Epidermal melanocyte (primary cell): ENCODE results near the gene TRAF4.
"Not testable (repeated sequence)": the region's sequence is repeated elsewhere in the genome, so short reads cannot be mapped to it uniquely, and the experiment has no call there.

Source experiments
- DNase-seq: peaks from one replicate; pipeline ENCODE4 v3.0.0; 2011; ENCODE audit warnings: low spot score; ENCODE audit not compliant: insufficient read length

TRAF4 gene

DNA sequence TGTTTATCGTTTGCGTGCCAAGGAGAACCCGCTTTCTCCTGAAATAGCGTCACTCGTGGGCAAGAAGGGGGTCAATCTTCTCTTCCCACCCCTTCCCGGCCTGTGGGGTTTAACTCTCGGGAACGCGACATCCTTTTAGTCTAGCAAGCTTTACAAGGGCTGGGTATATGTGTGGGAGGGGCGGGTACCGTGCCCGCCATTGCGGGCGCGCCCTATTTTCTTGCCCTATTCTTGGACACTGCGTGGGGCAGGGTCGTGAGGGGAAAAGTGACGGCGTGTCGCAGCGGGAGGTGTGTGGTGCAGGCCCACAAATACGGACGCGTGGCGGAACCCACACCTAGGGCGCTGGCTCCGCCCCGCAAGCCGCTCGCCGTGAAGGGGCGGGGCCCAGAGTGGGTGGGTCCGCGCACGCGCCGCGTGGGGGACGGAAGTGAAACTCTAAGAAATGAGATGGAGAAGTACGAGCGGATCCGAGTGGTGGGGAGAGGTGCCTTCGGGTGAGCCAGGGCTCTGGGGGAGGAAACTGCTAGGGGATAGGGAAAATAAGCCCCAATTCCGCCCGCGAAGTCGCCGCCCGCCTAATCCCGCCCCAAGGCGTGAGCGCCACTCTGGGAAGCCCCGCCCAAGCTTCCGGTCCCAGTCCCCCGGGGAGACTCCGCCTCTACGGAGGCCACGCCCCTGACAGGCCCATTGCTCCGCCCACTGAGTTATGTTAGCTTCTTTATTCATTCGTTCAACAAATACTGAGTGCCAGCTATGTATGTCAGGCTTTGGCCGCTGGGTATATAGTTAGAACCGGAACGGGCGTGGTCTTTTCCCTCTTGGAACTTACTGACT, 15.2 kb upstream of the TRAF4 start, which contains the start of gene NEK8:
NEK8 (plus strand) TSS at position 425 of the 837 bp plus-strand sequence; CDS start at position 451, 26 bp downstream.
- peak; percentile 93 for DNase-seq

DNA sequence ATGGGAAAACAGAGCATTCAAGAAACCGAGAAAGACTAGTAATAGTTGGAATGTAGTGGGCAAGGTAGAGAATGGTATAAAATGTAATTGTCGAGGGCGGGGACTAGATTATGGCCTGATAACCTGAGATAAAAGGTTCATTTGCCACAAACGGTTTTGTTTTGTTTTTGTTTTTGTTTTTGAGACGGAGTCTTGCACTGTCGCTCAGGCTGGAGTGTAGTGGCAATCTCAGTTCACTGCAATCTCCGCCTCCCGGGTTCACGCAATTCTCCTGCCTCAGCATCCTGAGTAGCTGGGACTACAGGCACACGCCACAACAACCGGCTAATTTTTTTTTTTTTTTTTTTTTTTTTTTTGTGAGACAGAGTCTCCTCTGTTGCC, 13.9 kb upstream of the TRAF4 start:
- no peak for DNase-seq

DNA sequence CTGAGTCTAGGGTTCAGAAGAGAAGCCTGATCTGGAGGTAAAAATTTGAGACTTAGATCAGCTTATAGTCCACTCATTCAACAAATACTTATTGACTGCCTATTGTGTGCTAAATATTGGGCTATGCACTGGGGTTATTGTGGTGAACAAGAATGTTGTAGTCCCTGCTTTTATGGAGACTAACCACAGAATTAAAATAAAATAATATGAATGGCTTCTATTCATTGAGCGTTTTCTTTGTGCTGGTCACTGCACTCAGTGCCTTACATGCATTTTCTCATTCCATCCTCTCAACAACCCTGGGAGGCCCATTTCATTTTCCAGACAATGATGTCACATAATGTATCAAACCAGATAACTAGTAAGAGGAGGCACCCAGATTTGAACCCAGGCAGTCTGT, 10.5 kb upstream of the TRAF4 start:
- DNase-seq, result peak; percentile 61

DNA sequence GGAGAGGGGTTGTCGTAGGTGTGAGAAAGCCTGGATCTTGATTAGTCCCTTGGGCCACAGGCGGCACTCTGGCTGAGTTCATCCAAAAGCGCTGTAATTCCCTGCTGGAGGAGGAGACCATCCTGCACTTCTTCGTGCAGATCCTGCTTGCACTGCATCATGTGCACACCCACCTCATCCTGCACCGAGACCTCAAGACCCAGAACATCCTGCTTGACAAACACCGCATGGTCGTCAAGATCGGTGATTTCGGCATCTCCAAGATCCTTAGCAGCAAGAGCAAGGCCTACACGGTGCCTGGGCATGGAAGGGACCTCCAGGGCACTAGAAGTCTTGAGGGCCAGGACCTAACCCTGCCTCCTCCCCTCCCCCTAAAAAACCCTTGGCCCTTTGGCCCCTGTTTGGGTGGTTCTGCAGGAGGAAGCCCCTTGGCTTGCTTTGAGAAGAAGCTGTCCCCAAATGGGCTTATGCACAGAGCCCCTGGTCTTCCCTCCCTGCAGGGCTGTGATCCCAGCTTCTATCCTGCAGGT, 9.0 kb upstream of the TRAF4 start:
- DNase-seq, result no peak

DNA sequence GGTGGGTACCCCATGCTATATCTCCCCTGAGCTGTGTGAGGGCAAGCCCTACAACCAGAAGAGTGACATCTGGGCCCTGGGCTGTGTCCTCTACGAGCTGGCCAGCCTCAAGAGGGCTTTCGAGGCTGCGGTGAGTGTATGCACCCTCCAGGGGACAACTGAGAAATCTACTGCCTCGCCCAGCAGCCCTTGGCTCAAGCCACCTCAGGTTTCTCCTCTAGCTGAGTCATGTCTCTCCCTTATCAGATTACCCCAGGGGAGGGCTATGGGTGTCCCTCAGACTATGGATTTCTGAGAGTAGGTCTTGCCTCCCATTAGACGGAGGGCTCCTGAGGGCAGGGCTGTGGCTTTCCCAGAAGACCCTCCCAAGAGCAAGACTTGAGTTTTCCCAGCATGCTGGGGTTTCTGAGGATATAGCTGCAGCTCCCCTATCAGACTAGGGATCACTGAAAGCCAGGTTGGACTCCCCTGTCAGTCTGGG, 8.5 kb upstream of the TRAF4 start:
- no peak for DNase-seq

DNA sequence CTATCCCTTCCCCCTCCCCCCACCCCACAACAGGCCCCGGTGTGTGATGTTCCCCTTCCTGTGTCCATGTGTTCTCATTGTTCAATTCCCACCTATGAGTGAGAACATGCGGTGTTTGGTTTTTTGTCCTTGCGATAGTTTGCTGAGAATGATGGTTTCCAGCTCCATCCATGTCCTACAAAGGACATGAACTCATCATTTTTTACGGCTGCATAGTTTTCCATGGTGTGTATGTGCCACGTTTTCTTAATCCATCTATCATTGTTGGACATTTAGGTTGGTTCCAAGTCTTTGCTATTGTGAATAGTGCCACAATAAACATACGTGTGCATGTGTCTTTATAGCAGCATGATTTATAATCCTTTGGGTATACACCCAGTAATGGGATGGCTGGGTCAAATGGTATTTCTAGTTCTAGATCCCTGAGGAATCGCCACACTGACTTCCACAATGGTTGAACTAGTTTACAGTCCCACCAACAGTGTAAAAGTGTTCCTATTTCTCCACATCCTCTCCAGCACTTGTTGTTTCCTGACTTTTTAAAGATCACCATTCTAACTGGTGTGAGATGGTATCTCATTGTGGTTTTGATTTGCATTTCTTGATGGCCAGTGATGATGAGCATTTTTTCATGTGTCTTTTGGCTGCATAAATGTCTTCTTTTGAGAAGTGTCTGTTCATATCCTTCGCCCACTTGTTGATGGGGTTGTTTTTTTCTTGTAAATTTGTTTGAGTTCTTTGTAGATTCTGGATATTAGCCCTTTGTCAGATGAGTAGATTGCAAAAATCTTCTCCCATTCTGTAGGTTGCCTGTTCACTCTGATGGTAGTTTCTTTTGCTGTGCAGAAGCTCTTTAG, 7.7 kb upstream of the TRAF4 start:
- DNase-seq, result not testable (repeated sequence)

DNA sequence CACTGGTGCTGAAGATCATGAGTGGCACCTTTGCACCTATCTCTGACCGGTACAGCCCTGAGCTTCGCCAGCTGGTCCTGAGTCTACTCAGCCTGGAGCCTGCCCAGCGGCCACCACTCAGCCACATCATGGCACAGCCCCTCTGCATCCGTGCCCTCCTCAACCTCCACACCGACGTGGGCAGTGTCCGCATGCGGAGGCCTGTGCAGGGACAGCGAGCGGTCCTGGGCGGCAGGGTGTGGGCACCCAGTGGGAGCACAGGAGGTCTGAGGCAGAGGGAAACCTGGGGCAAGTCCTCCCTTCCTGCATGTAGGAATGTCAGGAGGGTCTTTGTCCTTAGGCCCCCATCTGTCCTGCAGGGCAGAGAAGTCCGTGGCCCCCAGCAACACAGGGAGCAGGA, 6.5 kb upstream of the TRAF4 start:
- DNase-seq, result no peak

DNA sequence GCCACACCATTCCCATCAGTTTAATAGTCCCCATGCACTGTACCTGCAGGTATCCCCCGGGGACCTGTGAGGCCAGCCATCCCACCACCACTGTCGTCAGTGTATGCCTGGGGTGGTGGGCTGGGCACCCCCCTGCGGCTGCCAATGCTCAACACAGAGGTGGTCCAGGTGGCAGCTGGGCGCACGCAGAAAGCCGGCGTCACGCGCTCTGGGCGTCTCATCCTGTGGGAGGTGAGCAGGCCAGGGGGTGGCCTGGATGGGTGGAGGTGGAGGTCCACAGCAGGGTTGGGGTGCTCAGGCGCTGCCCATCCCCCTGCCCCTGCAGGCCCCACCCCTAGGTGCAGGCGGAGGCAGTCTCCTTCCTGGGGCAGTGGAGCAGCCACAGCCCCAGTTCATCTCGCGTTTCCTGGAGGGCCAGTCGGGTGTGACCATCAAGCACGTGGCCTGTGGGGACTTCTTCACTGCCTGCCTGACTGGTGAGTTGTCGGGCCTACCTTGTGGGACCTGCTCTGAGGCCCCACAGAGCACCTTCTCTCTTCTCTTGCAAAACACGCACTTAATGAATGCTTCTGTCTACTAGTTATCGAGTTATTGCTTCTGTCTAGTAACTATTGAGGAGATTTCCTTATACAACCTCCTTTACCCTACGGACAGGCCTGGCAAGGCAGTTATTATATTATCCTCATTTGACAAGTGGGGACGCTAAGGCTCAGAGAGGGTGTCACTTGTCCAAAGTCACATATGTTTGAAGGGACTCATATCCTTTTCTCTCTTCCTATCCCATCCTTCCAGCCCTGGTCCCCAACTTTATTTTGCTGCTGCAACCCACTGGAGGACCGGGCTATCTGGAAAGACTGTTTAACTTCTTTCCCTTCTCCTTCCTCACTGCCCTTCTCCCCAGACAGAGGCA, 5.8 kb upstream of the TRAF4 start:
- DNase-seq, result no peak

DNA sequence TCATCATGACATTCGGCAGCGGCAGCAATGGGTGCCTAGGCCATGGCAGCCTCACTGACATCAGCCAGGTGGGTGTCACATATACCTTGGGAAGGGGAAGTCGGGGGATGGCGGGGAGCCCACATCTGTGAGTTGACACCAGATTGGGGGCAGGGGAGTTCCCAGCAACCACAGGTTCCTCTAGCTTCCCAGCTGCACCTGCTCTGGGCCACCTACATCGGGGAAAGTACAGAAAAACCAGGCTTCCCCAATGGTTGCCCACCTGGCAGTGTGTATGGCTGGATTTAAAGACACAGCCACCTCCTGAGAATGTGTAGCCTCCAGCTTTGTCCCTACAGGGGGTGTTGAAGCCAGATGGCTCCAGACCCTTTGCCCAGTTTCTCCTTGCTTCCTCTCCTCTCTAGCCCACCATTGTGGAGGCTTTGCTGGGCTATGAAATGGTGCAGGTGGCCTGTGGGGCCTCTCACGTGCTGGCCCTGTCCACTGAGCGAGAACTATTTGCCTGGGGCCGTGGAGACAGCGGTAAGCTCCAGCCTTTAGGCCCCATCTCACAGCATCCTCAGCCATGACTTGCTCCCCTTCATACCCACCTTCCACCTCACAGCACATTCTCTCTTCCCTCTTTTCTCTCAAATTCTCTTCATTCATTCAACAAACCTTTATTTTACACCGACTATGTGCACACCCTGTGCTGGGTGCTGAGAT, 5.0 kb upstream of the TRAF4 start:
- no peak for DNase-seq

DNA sequence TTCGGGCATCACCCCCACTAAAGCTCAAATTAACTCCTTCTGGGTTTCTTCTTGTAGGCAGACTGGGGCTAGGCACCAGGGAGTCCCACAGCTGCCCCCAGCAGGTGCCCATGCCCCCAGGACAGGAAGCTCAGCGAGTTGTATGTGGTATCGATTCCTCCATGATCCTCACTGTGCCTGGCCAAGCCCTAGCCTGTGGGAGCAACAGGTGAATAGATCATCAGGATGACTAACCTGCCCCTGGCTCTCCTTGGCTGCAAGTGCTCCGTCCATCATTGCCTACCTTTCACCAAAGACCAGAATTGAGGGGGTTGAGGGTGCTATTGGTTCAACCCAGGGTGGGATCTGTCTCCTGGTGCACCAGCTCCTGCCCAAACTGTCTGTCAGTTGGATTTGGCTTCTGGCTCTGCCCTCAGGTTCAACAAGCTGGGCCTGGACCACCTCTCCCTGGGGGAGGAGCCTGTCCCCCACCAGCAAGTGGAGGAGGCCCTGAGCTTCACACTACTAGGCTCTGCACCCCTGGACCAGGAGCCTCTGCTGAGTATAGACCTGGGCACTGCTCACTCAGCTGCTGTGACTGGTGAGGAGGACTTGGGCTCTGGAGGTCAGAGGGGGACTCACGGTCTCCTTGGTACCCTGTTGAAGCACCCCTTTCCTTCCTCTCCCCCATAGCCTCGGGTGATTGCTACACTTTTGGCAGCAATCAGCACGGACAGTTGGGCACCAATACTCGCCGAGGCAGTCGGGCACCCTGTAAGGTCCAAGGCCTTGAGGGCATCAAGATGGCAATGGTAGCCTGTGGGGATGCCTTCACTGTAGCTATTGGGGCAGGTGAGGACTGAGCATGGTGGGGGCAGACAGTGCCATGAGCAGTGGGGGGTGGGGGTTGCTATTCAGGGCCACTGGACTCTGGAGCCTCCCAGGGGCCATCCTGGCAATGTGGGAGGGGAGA, 3.1 kb upstream of the TRAF4 start:
- DNase-seq, result no peak

DNA sequence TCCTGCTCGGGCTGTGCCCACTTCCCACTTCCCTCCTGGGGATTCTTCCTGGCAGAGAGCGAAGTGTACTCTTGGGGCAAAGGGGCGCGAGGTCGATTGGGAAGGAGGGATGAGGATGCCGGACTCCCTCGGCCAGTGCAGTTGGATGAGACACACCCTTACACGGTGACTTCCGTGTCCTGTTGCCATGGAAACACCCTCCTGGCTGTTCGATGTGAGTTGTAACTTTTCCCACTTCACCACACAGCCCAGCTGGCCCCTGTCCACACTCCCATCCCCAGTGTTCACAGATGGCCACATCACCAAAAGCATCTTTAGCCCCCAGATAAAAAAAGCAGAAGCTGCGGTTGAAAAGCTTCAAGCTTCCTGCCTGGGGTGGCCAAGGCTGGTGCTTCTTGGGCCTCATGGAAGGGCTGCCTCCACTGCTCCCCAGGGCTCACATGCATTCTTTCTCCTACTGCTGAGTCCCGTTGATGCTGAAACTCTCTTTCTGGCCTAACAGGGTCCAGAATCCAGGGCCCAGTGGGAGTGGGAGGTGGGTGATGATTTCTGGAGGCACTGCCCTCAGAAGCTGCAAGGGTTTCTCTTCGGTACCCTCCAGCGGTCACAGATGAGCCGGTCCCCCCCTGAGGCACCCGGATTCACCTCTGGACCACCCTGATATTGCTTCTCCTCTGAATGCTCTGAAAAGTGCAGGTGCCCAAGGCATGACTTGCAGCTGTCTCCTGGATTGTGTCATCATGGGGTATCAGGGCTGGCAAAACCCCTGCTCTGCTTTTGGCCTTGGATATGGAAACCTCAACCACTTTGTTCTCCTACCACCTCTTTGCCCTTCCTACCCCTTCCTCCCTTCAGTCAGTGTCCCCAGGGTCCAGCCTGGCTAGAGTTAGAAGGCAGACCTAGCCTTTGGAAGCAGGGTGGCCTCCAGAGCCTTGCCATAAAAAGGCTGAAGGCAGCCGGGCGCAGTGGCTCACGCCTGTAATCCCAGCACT, 2.2 kb upstream of the TRAF4 start:
- no peak for DNase-seq

DNA sequence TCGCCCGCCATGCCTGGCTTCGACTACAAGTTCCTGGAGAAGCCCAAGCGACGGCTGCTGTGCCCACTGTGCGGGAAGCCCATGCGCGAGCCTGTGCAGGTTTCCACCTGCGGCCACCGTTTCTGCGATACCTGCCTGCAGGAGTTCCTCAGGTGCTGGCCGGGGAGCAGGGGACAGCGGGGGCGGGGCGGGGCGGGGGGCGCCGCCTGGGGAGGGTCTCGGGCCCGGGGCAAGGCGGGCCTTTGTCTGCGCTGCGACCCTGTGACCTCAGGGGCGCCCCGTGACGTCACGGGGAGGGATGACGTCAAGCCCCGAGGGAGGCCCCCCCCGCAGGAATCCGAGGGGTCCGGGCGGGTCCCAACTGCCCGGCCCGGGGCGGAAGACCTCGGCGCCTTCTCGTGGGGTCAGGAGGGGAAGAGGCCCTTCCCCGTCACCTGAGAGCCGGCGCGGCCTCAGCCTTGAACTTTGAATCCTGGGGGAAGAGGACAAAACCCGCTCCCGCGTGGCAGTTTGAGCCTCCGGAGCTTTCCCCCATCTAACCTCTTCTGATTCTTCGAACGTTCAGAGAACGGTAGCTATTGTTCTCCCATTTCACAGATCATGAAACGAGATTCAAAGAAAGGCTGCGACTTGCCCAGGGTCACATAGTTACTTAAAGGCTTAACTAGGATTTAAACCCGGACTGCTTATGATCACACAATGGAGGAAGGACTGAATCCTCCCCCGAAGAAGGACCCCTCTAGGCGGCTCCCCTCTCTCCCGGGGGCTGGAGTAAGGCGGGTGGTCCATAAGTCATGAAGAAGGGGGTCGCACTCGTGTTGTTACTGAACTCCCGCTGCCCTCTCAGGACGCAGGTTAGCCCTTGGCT, 527 bp downstream of the TRAF4 start:
- no peak for DNase-seq

DNA sequence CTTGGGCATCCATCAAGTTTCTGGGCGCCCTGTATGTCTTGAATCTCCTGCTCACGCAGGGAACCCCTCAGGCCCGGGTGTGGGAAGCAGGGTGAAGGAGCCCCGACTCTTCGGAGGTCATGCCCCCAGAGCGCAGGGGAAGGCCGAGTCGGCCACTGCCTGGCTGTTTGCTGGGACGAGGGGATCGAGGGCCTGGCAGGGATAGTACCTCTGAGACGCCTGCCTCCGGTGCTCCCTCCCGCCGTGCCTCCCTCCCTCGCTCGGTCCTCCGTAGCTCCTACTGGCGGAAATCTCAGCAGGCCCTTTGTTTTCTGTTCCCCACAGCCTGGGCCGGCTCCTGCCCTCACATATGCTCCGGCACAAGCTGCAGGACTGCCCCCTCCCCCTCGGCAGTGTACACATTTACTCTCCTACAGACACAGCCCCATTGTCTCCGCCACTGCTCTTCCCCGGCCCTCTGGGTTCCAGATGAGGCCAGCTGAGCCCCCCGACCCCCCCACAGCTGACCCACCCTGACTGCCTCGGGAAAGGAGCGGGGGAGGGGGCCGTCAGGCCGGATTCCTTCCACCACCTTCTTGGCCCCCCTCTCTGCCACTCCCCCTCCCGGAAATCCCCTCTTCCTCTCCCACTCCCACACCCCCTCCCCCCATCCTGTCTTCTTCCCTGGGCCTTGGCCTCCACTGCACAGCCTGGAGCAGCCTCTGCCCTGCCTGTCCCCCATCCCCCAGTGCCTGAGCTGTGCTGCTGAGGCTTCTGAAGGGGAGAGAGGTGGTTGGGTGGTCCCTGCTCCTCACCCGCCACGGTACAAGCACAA, 1.4 kb downstream of the TRAF4 start:
- peak; percentile 51 for DNase-seq

DNA sequence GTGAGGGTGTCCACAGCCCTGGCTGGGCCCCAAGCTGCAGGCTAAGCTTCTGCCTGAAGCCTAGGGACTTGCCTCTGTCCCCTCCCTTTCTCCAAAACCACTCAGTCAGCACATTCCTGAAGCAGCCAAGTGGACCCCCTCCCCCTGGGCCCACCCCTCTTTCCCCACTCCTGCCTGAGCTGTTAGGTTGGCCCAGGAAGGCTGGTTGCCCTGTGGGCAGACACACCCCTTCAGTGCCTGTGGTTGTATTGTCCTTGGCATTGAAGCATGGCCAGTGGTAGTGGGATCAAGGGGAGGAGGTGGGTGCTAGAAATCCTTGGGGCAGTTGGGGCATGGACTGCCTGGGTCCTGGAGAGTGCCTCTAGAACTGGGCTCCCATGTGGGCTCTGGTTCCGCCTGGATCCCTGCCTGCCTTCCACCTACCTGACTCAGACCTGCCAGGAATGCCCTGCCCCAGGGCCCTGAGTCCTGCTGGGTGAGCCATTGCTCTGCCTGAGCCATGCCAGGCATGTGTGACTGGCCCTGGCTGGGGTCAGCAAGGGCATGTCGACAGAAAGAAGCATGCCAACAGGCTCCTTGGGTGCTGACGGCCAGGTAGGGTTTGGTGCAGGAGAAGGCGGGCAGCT, 2.1 kb downstream of the TRAF4 start:
- DNase-seq, result no peak

DNA sequence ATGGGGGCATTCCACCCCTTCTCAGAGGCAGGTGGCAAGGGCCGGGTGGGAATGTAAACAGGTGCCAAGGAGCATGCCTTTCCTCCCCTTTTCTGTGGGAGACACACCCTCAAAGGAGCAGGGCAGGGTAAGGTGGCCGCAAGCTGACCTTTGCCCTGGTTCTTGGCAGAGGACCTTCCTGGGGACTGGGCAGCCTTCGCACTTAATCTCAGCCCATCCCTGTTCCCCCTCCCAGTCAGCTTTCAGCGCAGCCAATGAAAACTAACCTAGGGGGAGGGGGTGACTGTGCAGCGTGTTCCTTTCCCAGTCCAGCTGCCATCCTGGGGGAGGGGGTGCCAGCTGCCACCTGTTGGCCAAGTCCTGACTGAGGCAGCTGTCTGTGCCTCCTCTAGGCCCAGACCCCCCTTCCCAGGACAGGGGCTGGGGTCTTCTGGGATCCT, 2.8 kb downstream of the TRAF4 start:
- DNase-seq, result no peak
